Gastrocnemius medialis (tissue), 4 donors: Measurements from ENCODE around the gene FAM110A.

Experiments
- CTCF ChIP-seq, 5 experiments: fragments of 450-650 bp in 3 of 5; fragments of 200-600 bp in 2 of 5; sonication (generic) in 2 of 5; IDR thresholded peaks in 4 of 5; conservative IDR thresholded peaks in 1 of 5; 1 replicate in 4 of 5; 2 replicates in 1 of 5; pipeline ENCODE4 v1.5.1; 2016 to 2019; ENCODE audit warnings: antibody characterized with exemption in 5 of 5, mild to moderate bottlenecking in 3 of 5, moderate library complexity in 3 of 5
- POLR2A ChIP-seq, 2 donors: fragments of 450-650 bp; IDR thresholded peaks; one replicate each; pipeline ENCODE4 v1.6.1; 2017; ENCODE audit warnings: antibody characterized with exemption in 2 of 2, mild to moderate bottlenecking in 2 of 2, moderate library complexity in 2 of 2

DNA sequence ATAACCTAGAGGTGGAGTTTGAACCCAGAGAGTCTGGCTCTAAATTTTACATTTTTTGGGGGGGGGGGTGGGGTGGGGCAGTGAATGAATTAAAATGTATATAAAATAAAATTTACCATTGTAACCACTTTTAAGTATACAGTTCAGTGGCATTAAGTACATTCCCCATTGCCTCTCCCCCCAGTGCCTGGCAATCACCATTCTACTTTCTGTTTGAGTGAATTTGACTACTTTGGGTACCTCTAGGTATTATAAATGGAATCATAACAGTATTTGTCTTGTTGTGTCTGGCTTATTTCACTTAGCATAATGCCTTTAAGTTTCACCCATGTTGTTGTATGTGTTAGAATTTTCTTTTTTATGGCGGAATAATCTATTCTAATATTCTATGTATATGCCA is 2.7 kb downstream of the FAM110A start:
- TF ChIP-seq CTCF (IDR thresholded peaks at IDR 0.05 in 4 of 5, conservative IDR thresholded peaks at IDR 0.05 in 1 of 5) (no peak), POLR2A (IDR thresholded peaks at IDR 0.05) (no peak)
